Sigmoid colon (tissue), 3 donors: ENCODE results near the gene ODF2.

Experiments used
- CTCF ChIP-seq, 4 experiments: fragments of 450-650 bp in 3 of 4; fragments of 200-600 bp in 1 of 4; IDR thresholded peaks; one replicate each; pipeline ENCODE4 v1.5.1; 2016 to 2019; ENCODE audit warnings: antibody characterized with exemption in 4 of 4, mild to moderate bottlenecking in 3 of 4, moderate library complexity in 2 of 4
- POLR2A ChIP-seq, 2 donors: fragments of 450-650 bp; IDR thresholded peaks; one replicate each; pipeline ENCODE4 v1.6.1; 2016; ENCODE audit warnings: antibody characterized with exemption in 2 of 2, mild to moderate bottlenecking in 2 of 2, moderate library complexity in 2 of 2

GRCh38 chr9:128532581-128532980 lies 76.8 kb downstream of the ODF2 start:
- TF ChIP-seq CTCF (IDR thresholded peaks at IDR 0.05) = no peak
- TF ChIP-seq POLR2A (IDR thresholded peaks at IDR 0.05) = no peak
